Limb (tissue), 2 donors: ENCODE measurements around the gene PRICKLE4.

Source experiments
- DNase-seq, 2 donors: peaks; one replicate each; pipeline ENCODE4 v3.0.0-alpha.2; 2016; ENCODE audit errors: extremely low spot score in 2 of 2

PRICKLE4 gene, protein sequence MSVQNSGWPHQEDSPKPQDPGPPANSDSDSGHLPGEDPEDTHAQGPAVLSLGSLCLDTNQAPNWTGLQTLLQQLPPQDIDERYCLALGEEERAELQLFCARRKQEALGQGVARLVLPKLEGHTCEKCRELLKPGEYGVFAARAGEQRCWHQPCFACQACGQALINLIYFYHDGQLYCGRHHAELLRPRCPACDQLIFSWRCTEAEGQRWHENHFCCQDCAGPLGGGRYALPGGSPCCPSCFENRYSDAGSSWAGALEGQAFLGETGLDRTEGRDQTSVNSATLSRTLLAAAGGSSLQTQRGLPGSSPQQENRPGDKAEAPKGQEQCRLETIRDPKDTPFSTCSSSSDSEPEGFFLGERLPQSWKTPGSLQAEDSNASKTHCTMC

DNA sequence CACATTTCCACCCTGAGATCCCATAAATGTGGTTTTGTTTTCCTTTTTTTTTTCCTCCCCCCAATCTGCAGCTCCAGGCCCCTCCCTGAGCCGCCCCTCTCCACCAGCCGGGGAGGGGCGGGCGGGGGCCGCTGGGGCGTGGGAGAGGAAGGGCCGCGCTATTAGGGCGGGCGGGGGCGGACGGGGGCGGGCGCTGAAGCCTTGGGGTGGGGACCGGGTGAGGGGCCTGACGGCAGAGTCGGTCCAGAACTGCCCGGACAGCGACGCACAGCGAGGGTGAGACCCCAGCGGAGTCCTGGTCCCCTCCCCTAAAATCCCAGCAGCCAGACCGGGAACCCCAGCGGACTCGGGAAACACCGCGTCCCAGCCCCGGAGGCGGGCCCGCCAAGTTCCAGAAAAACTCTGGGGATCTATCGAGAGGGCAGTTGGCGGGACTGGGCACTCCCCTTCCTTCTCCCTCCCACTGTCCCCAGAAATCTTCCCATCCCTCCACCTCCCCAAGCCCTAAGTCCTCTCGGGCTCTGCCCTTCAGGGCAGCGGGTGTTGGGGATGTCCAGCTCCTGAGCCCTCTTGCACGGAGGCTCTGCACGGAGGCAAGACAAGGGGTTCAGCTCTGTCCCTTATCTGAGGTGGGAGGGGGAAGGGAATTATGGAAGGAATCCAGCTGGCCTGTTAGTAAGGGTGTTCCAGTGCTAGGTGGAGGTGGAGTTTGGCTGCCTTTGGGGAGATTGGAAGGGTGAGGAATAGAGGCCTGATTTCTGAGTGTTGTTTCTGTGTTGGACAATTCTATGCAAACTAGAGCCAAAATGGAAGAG is at the start of gene PRICKLE4:
PRICKLE4 (plus strand) TSS at position 232 of the 815 bp plus-strand sequence. CDS start 2,692 bp downstream, outside the sequence.
- DNase-seq, result peak in 1 of 2 donors; percentile 62

DNA sequence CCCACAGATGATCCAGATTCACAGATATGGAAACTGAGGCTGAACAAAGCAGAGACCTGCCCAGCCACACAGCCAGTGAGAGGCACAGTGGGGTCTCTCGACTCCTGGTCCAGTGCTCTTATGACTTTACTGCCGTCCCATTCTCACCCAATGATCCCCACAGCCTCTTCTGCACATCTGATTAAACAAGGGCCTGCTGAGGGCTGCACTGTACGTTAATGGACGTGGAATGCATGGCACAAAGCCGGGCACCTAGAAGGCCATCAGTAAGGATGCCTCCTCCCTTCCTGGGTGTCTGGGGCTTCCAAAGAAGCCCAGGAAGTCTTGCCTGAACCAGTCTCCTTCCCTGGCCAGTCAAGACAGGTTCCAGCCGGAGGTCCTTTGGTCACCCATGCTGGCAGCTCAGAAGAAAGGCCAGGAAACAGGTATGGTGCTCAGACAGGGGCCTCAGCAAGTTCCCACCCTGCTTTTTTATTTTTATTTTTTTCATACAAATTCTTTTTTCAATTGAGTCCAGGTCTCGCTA is 49.0 kb upstream of the PRICKLE4 start:
- peak in 1 of 2 donors; percentile 12 for DNase-seq

DNA sequence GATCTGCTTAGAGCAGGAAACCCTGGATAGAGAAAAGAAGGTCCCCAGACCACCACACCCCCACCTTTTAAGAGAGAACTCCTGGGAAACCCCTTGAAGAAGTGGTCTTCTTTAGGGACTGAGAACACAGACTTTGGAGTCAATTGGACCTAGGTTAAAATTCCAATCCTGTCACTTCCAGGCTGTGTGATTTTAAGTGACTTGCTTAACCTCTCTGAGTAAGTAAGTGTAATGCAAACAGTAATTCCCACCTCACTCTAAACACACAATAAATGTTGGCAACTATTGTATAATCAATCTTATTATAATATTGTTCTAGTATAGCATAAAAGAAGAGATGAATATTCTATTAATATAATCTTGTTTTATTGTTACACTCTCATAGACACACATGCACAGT is 48.4 kb upstream of the PRICKLE4 start:
- DNase-seq, result no peak

DNA sequence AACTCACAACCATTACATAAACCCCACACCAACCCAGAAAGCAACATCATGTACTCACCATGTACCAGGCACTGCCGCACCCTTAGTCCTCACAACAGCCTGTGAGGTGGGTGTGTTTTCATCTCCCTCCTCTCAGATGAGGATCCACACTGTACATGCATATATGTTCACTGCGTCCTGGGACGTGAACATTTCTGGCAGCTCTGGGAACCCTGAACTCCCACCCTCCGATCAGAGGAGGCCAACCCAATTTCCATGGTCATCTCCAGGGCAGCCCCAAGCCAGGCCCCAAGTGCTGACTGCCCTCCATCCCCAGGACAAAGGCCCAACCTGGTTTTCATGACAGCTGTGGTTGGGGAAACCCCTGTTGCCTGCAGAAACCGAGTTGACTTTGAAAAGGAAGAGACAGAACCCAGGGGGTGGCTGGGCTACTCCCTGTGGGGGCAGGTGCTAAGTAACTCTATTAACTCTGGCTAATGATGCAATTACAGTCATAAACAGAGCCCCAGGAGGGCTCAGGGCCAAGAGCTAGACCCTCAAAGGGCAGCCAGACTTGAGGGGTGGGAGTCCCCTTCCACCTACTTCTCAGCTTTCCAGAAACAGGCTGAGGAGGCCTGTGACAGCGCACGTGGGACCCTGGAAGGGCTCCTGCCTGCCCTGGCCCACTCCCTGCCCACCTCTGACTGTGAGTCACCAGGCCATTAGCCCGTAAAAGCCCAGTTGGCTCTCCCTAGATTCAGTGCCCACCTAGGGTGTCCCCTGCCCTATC is 47.8 kb upstream of the PRICKLE4 start:
- DNase-seq, result peak in 1 of 2 donors; percentile 32

- no peak for DNase-seq
These were observed 47.2 kb upstream of the PRICKLE4 start for GRCh38 chr6:41733360-41733706.

DNA sequence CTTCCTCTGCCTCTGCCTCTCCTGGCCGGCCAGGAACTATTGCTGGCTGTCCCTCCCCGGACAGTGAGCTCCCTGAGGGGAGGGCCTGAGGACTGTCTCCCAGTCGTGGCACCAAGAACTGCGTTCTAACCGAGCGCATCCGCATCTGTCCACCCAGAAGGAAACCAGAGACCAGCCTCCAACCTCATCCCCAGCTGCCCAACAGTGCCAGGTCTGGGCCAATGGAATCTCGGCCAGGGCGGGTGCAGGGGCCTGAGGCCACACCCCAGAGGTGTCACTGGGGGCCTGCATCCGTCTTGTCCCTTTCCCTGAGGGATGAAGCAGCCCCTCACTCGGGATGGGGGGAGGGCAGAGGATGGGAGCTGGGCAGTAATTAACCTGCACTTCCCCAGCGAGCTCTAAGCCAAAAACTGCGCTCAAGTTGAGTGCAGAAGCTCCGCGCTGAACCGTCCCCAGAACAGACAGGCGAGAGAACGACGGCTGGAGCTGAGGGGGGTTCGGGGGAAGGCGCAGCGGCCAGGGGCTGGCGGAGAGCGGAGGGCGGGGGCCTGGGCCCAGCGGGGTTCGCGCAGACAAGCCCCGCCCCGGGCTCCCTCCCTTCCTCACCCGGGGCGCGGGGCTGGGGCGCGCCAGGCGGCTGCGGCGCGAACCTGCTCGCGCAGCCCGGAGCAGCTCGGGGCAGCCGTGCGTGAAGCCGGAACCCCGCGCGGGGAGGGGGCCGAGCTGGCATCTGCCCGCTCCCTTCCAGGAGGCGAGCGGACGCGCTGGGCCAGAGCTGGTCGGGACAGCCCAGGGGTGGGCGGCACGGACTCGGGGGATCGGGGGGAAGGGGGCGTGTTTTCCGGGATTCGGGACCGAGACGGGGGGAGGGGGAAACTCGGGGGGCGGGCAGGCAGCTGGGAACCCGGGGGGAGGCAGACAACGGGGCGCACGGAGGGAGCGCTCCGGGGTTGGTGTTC is 46.6 kb upstream of the PRICKLE4 start:
- DNase-seq, result peak; percentile 75 to 85

DNA sequence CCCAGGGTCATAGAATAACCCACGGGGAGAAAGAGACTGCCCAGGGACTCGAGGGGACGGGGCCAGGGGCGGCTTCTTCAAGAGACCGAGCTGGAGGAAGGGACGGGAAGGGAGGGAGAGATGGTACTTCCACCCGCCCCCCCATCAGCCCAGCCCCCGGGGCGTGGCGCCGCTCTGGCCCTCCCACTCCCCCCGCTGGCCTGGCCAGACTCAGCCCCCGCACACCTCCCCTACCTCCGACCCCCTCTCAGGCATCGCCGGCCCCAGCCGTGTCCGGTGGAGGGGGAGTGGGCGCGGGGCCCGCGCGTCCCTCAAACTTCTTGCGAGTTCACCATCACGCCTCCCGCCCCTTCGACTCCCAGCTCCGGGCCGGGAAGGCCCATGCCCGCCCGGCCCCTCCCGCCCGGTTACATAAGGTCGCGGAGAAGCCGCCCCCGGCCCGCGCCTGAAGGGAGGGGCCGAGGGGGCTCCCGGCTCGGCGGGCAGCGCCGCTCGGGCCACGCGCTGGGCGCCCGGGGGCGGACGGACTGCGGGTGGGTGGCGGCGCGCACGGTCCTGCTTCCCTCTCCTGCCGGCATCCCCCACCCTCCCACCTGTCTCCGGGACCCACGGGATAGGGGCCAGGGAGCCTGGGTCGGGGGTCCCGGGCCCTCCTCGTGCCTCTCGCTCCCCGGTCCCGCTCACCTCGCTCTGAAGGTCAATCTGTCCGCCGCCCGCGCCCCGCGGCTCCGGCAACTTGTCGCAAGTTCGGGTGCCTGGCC is 45.7 kb upstream of the PRICKLE4 start:
- DNase-seq, result peak; percentile 76 to 88

GRCh38 chr6:41735427-41736185 is 45.0 kb upstream of the PRICKLE4 start, which contains the start of gene TFEB:
Gene TFEB (minus strand): TSS chr6:41735608. CDS start chr6:41691213, 44,395 bp downstream.
- DNase-seq, result peak; percentile 93 to 98

- no peak for DNase-seq
These were observed 44.3 kb upstream of the PRICKLE4 start for GRCh38 chr6:41736186-41736733.

DNA sequence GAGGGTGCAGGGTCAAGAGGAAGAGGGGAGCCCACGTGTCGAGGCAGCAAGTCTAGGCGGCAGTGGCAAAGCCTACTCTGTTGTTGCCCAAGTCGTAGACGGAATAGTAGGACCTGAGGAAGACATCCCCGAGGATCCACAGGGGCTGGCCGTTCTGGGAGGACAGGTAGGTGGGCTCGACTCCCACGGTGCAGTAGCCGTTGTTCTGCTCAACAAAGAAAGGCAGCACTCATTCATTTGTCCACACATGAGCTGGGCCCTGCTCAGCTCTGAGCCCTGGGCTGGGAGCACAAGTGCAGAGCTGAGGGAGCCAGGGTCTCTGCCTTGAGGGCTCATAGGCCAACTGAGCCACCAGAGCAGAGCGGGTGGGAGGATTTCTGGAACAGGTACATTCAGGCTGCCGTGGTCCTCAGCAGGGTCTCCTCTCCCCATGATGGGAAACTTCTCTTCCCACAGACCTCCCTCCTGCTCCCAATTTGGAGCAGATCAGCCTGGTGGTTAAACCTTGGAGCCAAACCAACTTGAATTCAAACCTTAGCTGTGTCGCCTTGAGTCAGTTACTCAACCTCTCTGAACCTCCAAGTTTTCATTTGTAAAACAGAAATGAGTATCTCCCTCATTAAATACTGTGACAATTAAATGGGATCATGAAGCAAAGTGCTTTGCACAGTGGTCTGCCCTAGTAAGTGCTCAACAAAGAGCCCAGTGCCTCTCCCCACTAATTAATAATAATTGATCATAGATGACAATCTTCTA is 43.6 kb upstream of the PRICKLE4 start:
- peak in 1 of 2 donors; percentile 20 for DNase-seq

- no peak for DNase-seq
These were observed 42.9 kb upstream of the PRICKLE4 start for GRCh38 chr6:41737591-41738130.

DNA sequence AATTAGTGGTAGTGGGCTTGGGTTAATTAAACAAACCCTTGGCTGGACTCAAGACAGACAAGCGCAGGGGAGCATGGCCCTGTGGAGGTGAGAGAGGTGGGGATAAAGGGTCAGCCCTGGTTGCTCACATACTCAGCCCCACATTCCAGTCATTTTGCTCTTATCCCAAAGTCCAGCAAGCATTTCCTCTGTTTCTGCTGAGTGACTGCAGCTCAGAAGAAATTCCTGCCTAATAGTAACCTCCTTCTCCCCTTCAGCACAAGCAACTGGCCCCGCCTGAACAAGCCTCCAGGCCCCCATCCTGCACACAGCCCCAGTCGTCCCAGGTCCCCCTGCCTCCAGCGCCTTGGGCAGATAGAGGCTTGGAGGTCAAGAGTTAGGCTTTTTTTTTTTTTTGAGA is 41.5 kb upstream of the PRICKLE4 start:
- peak in 1 of 2 donors; percentile 18 for DNase-seq

DNA sequence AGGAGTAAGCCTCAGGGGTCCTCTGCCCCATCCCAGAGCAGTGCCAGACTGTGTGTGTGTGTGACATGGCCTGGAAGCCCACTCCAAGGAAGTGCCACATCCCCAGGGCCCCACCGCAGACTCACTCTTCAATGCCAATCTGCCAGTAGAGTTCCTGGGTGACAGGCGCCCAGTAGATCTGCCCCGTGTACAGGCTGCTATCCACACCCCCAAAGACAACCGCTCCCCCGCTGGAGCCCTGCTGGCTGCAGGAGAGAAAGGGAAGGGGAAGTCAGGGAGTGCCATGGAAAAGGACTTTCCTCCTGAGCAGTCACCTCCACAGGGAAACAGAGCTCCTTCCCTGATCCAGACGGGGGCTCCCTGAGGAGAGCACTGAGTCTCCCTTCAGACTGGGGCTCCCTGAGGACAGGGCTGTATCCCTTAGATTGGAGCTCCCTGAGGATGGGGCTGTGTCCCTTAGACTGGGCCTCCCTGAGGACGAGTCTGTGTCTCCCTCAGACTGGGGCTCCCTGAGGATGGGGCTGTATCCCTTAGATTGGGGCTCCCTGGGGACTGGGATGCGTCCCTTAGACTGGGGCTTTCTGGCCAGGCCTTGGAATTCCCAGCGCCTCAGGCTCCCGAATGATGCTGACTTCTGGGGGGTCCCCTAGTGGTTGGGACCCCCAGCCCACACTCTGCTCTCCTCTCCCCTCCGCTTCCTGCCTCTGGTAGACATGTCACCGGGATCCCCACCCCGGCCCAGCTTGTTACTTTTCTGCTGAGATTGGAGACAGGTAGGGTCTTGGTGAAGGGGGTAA is 40.0 kb upstream of the PRICKLE4 start:
- DNase-seq, result no peak

DNA sequence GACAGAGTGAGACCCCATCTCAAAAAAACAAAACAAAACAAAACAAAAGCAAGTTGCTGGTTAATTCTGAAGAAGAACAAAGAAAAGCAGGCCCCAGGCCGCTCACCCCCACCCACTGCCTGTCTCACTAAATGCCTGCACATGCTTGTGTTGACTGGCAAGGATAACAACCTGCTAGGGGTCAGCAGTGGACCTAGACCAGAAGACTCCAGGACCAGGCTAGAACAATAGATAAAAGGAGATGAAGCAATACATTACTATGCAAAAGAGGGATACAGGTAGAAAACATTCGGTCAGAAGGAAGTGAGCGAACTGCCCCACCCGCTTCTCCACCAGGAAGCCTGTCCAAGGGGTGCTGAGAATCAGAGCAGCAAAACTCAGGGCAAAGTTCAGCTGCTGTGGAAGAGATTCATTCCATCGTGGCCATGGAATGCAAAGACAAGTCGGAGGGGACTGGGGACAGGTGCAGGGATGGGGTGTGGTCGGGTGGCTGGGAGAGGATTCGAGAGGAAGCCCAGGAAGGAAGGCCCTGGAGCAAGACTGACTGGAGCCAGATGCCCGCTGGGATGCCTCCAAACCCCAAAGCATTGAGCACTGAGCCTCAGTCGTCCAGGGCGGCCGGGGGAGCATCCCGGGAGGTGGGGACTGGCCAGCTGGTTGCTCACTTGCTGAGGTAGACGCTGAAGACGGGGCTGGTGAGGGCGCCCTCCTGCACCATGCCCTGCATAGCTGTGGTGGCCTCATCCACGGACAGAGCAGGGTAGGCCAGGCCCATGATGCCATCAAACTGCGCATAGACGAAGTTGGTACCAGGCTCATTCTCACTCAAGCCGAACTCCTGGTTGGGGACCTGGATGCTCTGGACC is 38.7 kb upstream of the PRICKLE4 start:
- no peak for DNase-seq

DNA sequence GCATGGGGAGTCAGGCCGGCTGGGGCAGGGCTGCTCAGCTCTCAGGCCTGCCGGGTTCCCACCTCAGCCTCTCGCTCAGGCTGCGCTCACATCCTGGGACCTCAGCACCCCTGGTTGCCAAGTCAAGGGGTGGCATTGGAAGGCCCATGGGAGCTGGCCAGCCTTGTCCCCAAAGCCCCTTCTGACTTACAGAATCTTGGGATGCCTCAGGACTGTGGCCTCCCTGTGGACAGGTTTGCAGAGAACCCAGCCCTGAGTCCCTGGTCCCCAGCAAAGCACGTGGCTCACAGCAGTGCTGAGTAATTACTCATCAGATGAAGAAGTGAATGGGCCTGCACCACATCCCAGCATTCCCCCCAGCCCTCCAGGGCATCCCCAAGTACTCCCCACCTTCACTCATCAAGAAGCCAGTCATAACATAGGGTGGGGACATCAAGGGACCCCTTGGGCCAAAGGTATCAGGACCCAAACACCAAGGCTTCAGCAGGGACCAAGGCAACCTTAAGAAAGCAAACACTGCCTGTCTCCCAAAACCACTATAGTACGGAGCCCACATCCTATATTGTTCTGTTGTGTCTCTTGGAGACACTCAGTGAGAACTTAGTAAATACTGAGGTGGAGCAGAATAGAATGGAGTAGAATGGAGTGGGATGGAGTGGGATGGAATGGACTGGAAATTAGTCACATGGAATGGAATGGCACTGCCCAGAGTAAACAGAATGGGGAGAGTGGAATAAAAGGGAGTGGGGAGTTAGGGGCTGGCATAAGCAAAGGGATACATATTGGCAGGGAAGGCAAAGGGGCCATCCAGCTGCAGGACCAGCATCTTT is 37.0 kb upstream of the PRICKLE4 start:
- DNase-seq, result no peak
